GM12865 (cell line): ENCODE results near the gene RTN4RL2.
A peak's percentile ranks its signal among the peaks of the same experiment; 100 is the strongest.

Source experiments
- DNase-seq: peaks from one replicate; pipeline ENCODE4 v3.0.0; 2010; ENCODE audit warnings: low read depth
- H3K4me3 ChIP-seq: 2 replicates; pipeline ENCODE4 v1.5.1; 2011; ENCODE audit warnings: mild to moderate bottlenecking, low read depth, low read length, control low read depth
- TF ChIP-seq, protein P1 (sequence below): IDR thresholded peaks from 2 replicates; pipeline ENCODE4 v1.5.1; 2011; ENCODE audit warnings: low read length, control low read depth, low read depth, inconsistent platforms; ENCODE audit not compliant: insufficient read depth; ENCODE audit errors: missing control alignments

Gene RTN4RL2

GRCh38 chr11:57460022-57460757 is at the start of gene RTN4RL2:
Gene RTN4RL2 (plus strand): TSS chr11:57460528. CDS start chr11:57460866, 338 bp downstream.
- H3K4me3 ChIP-seq, result peak within 1 kb of the TSS; percentile 48
- TF ChIP-seq, protein P1, sequence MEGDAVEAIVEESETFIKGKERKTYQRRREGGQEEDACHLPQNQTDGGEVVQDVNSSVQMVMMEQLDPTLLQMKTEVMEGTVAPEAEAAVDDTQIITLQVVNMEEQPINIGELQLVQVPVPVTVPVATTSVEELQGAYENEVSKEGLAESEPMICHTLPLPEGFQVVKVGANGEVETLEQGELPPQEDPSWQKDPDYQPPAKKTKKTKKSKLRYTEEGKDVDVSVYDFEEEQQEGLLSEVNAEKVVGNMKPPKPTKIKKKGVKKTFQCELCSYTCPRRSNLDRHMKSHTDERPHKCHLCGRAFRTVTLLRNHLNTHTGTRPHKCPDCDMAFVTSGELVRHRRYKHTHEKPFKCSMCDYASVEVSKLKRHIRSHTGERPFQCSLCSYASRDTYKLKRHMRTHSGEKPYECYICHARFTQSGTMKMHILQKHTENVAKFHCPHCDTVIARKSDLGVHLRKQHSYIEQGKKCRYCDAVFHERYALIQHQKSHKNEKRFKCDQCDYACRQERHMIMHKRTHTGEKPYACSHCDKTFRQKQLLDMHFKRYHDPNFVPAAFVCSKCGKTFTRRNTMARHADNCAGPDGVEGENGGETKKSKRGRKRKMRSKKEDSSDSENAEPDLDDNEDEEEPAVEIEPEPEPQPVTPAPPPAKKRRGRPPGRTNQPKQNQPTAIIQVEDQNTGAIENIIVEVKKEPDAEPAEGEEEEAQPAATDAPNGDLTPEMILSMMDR, result peak; percentile 45
- peak; percentile 67 for DNase-seq

- no peak overlapping the region for H3K4me3 ChIP-seq
- TF ChIP-seq, protein P1, result no peak
- DNase-seq, result no peak
These were observed 46.6 kb upstream of the RTN4RL2 start for GRCh38 chr11:57413681-57414080.

GRCh38 chr11:57414612-57415212 is 45.6 kb upstream of the RTN4RL2 start:
- TF ChIP-seq, protein P1, result no peak
- H3K4me3 ChIP-seq, result no peak overlapping the region
- no peak for DNase-seq

GRCh38 chr11:57416436-57416835 is 43.9 kb upstream of the RTN4RL2 start:
- TF ChIP-seq, protein P1, result no peak

DNA sequence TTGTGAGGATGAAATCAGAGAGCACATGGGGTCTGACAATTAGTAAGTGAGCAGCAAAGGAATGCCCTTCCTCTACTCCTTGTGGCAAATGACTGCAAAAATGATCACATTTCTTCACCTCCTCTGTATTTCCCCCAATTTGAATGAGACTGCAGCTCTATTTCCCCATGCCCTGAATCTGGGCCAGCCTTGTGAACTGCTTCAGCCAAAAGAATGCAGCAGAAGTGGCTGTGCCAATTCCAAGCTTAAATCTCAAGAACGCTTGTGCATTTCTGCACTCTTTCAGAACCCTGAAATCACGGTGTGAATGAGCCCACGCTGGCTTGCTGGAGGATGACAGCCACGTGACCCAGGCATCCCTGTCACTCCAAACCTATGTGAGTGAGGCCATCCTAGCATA is 43.3 kb upstream of the RTN4RL2 start:
- TF ChIP-seq, protein P1, result no peak
- DNase-seq, result no peak
- no peak overlapping the region for H3K4me3 ChIP-seq

More at GRCh38 chr11:57416436-57416835, 43.9 kb upstream of the RTN4RL2 start:
- DNase-seq, result no peak
- H3K4me3 ChIP-seq, result no peak overlapping the region

DNA sequence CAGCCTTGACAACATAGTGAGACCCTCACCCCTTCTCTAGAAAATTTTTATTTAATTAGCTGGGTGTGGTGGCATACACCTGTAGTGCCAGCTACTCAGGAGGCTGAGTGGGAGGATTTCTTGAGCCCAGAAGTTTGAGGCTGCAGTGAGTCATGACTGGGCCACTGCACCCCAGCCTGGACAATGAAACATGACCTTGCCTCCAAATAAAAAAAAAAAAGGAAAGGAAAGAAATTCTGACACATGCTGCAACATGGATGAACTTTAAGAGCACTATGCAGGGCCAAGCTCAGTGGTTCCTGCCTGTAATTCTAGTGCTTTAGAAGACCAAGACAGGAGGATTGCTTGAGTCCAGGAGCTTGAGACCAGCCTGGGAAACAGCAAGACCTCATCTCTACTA is 42.2 kb upstream of the RTN4RL2 start:
- no peak for DNase-seq
- H3K4me3 ChIP-seq, result no peak overlapping the region
- TF ChIP-seq, protein P1, result no peak
